WTC11 (cell line): Measurements from ENCODE around the gene MED15. TPM values are rescaled to one million over a fixed set of nuclear protein-coding genes. Genes with fewer than 3 reads are reported as not detected.

Experiments
- ATAC-seq: fragments of 200-7000 bp; cut with Tn5 transposase; 2 replicates; pipeline ENCODE4 v1.10.0; 2021; ENCODE audit warnings: mild to moderate bottlenecking, moderate library complexity
- CTCF ChIA-PET: fragments of 300-600 bp; sonication (Branson Sonifier 250); formaldehyde crosslinking; loops from one replicate; lab custom pipeline; 2021; ENCODE audit warnings: antibody characterized with exemption; lab: Charles Lee
- POLR2A ChIA-PET: fragments of 350-600 bp; sonication (Branson Sonifier 250); formaldehyde crosslinking; loops from one replicate; lab custom pipeline; 2021; ENCODE audit warnings: antibody characterized with exemption; lab: Charles Lee
- DNase-seq: peaks from one replicate; pipeline ENCODE4 v3.0.0; 2021; ENCODE audit warnings: low spot score
- H3K27ac Mint-ChIP-seq: 2 replicates; pipeline ENCODE4 v1.8.0; 2021; ENCODE audit warnings: mixed read lengths
- H3K27me3 Mint-ChIP-seq: 2 replicates; pipeline ENCODE4 v1.8.0; 2021; ENCODE audit warnings: low read depth, mild to moderate bottlenecking, moderate library complexity, mixed read lengths
- H3K36me3 Mint-ChIP-seq: 2 replicates; pipeline ENCODE4 v1.8.0; 2021; ENCODE audit warnings: mixed read lengths
- H3K4me1 Mint-ChIP-seq: 2 replicates; pipeline ENCODE4 v1.8.0; 2022; ENCODE audit warnings: mixed read lengths
- H3K4me3 Mint-ChIP-seq: 2 replicates; pipeline ENCODE4 v1.8.0; 2021; ENCODE audit warnings: mild to moderate bottlenecking, moderate library complexity, mixed read lengths
- H3K9me3 Mint-ChIP-seq: 2 replicates; pipeline ENCODE4 v1.8.0; 2021; ENCODE audit warnings: mixed read lengths
- ESRRA ChIP-seq: sonication (generic); formaldehyde crosslinking; IDR thresholded peaks from 2 replicates; pipeline ENCODE4 v1.8.1; 2022; ENCODE audit warnings: mild to moderate bottlenecking, missing genetic modification reagents, borderline replicate concordance
- ETV6 ChIP-seq: sonication (generic); formaldehyde crosslinking; IDR thresholded peaks from 2 replicates; pipeline ENCODE4 v1.8.1; 2022; ENCODE audit warnings: mild to moderate bottlenecking, missing genetic modification reagents
- GTF2I ChIP-seq: fragments of 250-450 bp; sonication (Bioruptor Pico); conservative IDR thresholded peaks from 2 replicates; pipeline ENCODE4 v1.4.0; 2021; ENCODE audit warnings: mild to moderate bottlenecking
- JAZF1 ChIP-seq: fragments of 250-450 bp; sonication (Bioruptor Pico); IDR thresholded peaks from 2 replicates; pipeline ENCODE4 v1.9.0; 2021; ENCODE audit warnings: moderate library complexity, mild to moderate bottlenecking, inconsistent platforms
- NFYB ChIP-seq: sonication (generic); formaldehyde crosslinking; conservative IDR thresholded peaks from 2 replicates; pipeline ENCODE4 v1.8.0; 2022; ENCODE audit warnings: low read depth, missing genetic modification reagents
- TCF7 ChIP-seq: sonication (generic); formaldehyde crosslinking; IDR thresholded peaks from 2 replicates; pipeline ENCODE4 v1.8.0; 2022; ENCODE audit warnings: mild to moderate bottlenecking, low read depth, missing genetic modification reagents, moderate library complexity
- ZNF232 ChIP-seq: sonication (generic); formaldehyde crosslinking; IDR thresholded peaks from 2 replicates; pipeline ENCODE4 v1.8.0; 2022; ENCODE audit warnings: mild to moderate bottlenecking, missing genetic modification reagents
- ZNF396 ChIP-seq: fragments of 250-450 bp; sonication (Bioruptor Pico); IDR thresholded peaks from 2 replicates; pipeline ENCODE4 v1.8.0; 2021; ENCODE audit warnings: mild to moderate bottlenecking, moderate library complexity, borderline replicate concordance
- total RNA-seq: library from RNA; stranded (reverse); gene quantifications from 3 replicates; pipeline ENCODE4 v1.2.3, GENCODE V29; 2021
- TF ChIP-seq, protein P1 (sequence below): fragments of 200-600 bp; IDR thresholded peaks from 2 replicates; pipeline ENCODE4 v1.8.0; 2022; ENCODE audit warnings: antibody characterized with exemption
- TF ChIP-seq, protein P2 (sequence below): sonication (generic); formaldehyde crosslinking; IDR thresholded peaks from 2 replicates; pipeline ENCODE4 v1.8.0; 2023; ENCODE audit warnings: mild to moderate bottlenecking, missing genetic modification reagents
- TF ChIP-seq, protein P3 (sequence below): sonication (generic); formaldehyde crosslinking; IDR thresholded peaks from 2 replicates; pipeline ENCODE4 v1.8.1; 2023; ENCODE audit warnings: mild to moderate bottlenecking, missing genetic modification reagents, moderate library complexity
- TF ChIP-seq, protein P4 (sequence below): fragments of 250-450 bp; sonication (Bioruptor Pico); IDR thresholded peaks from 2 replicates; pipeline ENCODE4 v1.9.0; 2021; ENCODE audit warnings: mild to moderate bottlenecking
- TF ChIP-seq, protein P5 (sequence below): fragments of 250-450 bp; sonication (Bioruptor Pico); IDR thresholded peaks from 2 replicates; pipeline ENCODE4 v2.1.2; 2022; ENCODE audit warnings: mild to moderate bottlenecking, moderate library complexity
- TF ChIP-seq, protein P6 (sequence below): sonication (generic); formaldehyde crosslinking; IDR thresholded peaks from 2 replicates; pipeline ENCODE4 v1.8.1; 2023; ENCODE audit warnings: mild to moderate bottlenecking, moderate library complexity, missing genetic modification reagents
- TF ChIP-seq, protein P7 (sequence below): sonication (generic); formaldehyde crosslinking; conservative IDR thresholded peaks from 2 replicates; pipeline ENCODE4 v1.8.1; 2023; ENCODE audit warnings: mild to moderate bottlenecking, low read depth, missing genetic modification reagents, moderate library complexity

Gene MED15
- total RNA-seq, 1 experiment from 2014 or later = 67.7 TPM

DNA sequence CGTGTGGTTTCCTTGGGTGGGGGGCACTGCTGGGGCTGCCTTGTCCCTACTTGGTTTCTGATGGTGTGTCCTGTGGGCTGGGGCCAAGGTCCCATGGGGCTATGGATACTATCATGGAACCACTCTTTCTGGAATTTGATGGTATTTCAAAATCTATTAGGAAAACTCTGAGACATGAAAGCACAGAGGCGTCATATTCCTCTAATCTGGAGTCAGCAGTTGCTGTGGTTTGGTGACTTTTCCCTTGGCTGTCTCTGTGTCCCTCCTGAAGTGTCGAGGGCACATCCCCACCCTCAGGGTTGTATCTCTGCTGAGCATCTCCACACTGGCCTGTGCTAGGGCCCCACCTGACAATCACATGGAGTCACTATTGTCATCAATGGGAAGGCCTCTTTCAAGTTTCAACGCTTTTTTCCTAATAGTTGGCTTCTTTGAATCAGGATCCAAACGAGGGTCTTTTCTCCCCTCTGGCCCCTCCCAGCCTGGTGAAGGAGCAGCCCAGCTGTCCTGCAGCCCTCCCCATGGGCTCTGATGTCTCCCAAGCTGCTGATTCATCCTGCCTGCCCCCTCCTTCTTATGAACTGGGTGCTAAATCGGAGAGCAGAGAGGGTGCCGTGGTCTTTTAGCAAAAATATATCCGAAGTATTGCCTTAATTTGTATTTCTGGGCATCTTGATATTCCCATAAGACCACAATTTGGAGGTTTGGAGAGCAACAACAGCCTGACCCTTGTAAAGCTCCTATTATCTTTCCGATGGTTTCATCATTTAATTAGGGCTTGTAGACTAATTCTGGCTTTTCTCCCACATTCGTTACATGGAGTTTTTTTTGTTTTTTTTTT lies 38.5 kb downstream of the MED15 start:
- no peak overlapping the region; the same call in 1 of the 2 replicates for H3K27ac Mint-ChIP-seq
- TF ChIP-seq, protein P1, sequence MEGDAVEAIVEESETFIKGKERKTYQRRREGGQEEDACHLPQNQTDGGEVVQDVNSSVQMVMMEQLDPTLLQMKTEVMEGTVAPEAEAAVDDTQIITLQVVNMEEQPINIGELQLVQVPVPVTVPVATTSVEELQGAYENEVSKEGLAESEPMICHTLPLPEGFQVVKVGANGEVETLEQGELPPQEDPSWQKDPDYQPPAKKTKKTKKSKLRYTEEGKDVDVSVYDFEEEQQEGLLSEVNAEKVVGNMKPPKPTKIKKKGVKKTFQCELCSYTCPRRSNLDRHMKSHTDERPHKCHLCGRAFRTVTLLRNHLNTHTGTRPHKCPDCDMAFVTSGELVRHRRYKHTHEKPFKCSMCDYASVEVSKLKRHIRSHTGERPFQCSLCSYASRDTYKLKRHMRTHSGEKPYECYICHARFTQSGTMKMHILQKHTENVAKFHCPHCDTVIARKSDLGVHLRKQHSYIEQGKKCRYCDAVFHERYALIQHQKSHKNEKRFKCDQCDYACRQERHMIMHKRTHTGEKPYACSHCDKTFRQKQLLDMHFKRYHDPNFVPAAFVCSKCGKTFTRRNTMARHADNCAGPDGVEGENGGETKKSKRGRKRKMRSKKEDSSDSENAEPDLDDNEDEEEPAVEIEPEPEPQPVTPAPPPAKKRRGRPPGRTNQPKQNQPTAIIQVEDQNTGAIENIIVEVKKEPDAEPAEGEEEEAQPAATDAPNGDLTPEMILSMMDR = no peak
- no peak for TF ChIP-seq ZNF396
- TF ChIP-seq, protein P2, sequence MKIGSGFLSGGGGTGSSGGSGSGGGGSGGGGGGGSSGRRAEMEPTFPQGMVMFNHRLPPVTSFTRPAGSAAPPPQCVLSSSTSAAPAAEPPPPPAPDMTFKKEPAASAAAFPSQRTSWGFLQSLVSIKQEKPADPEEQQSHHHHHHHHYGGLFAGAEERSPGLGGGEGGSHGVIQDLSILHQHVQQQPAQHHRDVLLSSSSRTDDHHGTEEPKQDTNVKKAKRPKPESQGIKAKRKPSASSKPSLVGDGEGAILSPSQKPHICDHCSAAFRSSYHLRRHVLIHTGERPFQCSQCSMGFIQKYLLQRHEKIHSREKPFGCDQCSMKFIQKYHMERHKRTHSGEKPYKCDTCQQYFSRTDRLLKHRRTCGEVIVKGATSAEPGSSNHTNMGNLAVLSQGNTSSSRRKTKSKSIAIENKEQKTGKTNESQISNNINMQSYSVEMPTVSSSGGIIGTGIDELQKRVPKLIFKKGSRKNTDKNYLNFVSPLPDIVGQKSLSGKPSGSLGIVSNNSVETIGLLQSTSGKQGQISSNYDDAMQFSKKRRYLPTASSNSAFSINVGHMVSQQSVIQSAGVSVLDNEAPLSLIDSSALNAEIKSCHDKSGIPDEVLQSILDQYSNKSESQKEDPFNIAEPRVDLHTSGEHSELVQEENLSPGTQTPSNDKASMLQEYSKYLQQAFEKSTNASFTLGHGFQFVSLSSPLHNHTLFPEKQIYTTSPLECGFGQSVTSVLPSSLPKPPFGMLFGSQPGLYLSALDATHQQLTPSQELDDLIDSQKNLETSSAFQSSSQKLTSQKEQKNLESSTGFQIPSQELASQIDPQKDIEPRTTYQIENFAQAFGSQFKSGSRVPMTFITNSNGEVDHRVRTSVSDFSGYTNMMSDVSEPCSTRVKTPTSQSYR = no peak
- TF ChIP-seq ESRRA = no peak
- TF ChIP-seq, all 79 proteins: peak for 0
- CTCF ChIA-PET = no interaction called here

DNA sequence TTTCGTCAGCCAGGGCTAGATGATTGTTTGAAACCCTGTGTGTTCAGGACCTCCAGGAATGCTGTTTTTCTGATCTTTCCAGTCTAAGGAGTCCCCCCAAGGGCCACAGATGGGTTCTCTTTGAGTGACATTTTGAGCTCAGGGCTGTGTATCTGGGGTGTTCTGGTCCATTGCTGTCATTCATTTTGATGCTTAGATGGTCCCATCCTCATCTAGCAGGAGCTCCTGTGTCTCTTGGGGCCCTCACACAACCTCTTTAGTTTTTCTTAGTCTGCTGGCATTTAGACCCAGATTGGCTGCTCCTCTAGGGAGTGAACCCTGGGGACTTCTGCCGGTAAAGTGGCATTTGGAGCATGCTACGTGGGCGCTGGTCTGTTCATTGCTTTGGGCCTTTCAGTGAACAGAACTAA lies 39.1 kb downstream of the MED15 start:
- POLR2A ChIA-PET = no interaction called here
- Mint-ChIP-seq H3K9me3 (no peaks in the 10 kb centered on the region), H3K27me3 (no peaks in the 10 kb centered on the region), H3K4me1 (peaks cover 24% of the 10 kb centered on the region), H3K36me3 (peaks cover 25% of the 10 kb centered on the region), H3K27ac (no peak overlapping the region), H3K4me3 (no peak overlapping the region)
- CTCF ChIA-PET = no interaction called here
- DNase-seq = no peak
- ATAC-seq = no peak
- TF ChIP-seq GTF2I (CRISPR knock-in tag) (no peak), ZNF232 (no peak), NFYB (no peak), JAZF1 (CRISPR knock-in tag) (no peak), TCF7 (CRISPR knock-in tag) (no peak), ETV6 (CRISPR knock-in tag) (no peak)
- TF ChIP-seq, protein P3, sequence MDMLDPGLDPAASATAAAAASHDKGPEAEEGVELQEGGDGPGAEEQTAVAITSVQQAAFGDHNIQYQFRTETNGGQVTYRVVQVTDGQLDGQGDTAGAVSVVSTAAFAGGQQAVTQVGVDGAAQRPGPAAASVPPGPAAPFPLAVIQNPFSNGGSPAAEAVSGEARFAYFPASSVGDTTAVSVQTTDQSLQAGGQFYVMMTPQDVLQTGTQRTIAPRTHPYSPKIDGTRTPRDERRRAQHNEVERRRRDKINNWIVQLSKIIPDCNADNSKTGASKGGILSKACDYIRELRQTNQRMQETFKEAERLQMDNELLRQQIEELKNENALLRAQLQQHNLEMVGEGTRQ (CRISPR knock-in tag) = no peak
- TF ChIP-seq, protein P4, sequence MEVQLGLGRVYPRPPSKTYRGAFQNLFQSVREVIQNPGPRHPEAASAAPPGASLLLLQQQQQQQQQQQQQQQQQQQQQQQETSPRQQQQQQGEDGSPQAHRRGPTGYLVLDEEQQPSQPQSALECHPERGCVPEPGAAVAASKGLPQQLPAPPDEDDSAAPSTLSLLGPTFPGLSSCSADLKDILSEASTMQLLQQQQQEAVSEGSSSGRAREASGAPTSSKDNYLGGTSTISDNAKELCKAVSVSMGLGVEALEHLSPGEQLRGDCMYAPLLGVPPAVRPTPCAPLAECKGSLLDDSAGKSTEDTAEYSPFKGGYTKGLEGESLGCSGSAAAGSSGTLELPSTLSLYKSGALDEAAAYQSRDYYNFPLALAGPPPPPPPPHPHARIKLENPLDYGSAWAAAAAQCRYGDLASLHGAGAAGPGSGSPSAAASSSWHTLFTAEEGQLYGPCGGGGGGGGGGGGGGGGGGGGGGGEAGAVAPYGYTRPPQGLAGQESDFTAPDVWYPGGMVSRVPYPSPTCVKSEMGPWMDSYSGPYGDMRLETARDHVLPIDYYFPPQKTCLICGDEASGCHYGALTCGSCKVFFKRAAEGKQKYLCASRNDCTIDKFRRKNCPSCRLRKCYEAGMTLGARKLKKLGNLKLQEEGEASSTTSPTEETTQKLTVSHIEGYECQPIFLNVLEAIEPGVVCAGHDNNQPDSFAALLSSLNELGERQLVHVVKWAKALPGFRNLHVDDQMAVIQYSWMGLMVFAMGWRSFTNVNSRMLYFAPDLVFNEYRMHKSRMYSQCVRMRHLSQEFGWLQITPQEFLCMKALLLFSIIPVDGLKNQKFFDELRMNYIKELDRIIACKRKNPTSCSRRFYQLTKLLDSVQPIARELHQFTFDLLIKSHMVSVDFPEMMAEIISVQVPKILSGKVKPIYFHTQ (CRISPR knock-in tag) = no peak
- TF ChIP-seq, protein P5, sequence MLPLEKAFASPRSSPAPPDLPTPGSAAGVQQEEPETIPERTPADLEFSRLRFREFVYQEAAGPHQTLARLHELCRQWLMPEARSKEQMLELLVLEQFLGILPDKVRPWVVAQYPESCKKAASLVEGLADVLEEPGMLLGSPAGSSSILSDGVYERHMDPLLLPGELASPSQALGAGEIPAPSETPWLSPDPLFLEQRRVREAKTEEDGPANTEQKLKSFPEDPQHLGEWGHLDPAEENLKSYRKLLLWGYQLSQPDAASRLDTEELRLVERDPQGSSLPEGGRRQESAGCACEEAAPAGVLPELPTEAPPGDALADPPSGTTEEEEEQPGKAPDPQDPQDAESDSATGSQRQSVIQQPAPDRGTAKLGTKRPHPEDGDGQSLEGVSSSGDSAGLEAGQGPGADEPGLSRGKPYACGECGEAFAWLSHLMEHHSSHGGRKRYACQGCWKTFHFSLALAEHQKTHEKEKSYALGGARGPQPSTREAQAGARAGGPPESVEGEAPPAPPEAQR (CRISPR knock-in tag) = no peak
- TF ChIP-seq, protein P6, sequence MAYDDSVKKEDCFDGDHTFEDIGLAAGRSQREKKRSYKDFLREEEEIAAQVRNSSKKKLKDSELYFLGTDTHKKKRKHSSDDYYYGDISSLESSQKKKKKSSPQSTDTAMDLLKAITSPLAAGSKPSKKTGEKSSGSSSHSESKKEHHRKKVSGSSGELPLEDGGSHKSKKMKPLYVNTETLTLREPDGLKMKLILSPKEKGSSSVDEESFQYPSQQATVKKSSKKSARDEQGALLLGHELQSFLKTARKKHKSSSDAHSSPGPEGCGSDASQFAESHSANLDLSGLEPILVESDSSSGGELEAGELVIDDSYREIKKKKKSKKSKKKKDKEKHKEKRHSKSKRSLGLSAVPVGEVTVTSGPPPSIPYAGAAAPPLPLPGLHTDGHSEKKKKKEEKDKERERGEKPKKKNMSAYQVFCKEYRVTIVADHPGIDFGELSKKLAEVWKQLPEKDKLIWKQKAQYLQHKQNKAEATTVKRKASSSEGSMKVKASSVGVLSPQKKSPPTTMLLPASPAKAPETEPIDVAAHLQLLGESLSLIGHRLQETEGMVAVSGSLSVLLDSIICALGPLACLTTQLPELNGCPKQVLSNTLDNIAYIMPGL (CRISPR knock-in tag) = no peak
- TF ChIP-seq, protein P1 = no peak
- TF ChIP-seq, protein P7, sequence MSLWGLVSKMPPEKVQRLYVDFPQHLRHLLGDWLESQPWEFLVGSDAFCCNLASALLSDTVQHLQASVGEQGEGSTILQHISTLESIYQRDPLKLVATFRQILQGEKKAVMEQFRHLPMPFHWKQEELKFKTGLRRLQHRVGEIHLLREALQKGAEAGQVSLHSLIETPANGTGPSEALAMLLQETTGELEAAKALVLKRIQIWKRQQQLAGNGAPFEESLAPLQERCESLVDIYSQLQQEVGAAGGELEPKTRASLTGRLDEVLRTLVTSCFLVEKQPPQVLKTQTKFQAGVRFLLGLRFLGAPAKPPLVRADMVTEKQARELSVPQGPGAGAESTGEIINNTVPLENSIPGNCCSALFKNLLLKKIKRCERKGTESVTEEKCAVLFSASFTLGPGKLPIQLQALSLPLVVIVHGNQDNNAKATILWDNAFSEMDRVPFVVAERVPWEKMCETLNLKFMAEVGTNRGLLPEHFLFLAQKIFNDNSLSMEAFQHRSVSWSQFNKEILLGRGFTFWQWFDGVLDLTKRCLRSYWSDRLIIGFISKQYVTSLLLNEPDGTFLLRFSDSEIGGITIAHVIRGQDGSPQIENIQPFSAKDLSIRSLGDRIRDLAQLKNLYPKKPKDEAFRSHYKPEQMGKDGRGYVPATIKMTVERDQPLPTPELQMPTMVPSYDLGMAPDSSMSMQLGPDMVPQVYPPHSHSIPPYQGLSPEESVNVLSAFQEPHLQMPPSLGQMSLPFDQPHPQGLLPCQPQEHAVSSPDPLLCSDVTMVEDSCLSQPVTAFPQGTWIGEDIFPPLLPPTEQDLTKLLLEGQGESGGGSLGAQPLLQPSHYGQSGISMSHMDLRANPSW (CRISPR knock-in tag) = no peak

More for the DNA sequence above, 38.5 kb downstream of the MED15 start:
- DNase-seq (no peak), ATAC-seq (no peak)
- POLR2A ChIA-PET = no interaction called here
- Mint-ChIP-seq H3K4me3 (no peak overlapping the region), H3K36me3 (peaks cover 25% of the 10 kb centered on the region), H3K4me1 (peaks cover 17% of the 10 kb centered on the region), H3K9me3 (no peaks in the 10 kb centered on the region), H3K27me3 (no peaks in the 10 kb centered on the region)
